ENCODE results near the gene SLC50A1. TPM values are rescaled to one million over a fixed set of nuclear protein-coding genes. Genes with fewer than 3 reads are reported as not detected.

The SLC50A1 gene
- total and polyA plus RNA-seq, 12 donors, result 5.5 to 33.7 (median 8.2) TPM

GRCh38 chr1:155105604-155106011 lies 30.0 kb upstream of the SLC50A1 start:
- Histone ChIP-seq H3K36me3 (no peaks in the 10 kb centered on the region), H3K27me3 (no peaks in the 10 kb centered on the region), H3K4me3 (no peak overlapping the region), H3K9me3 (no peaks in the 10 kb centered on the region), H3K4me1 (peaks cover 0 to 34% (median 16%) of the 10 kb centered on the region in 9 donors), H3K27ac (peak overlapping the region in 1 of 10 donors; percentile 49)
- intact Hi-C loops (cut with DNase I), result no loop called here
- TF ChIP-seq CTCF (IDR thresholded peaks at IDR 0.05), result no peak
- no peak for DNase-seq
- ATAC-seq, result peak; percentile 35 to 74 (median 50)
- 58 to 59% methylated on average over 7 of the region's 7 CpGs for WGBS, 2 donors

GRCh38 chr1:155106862-155107261 lies 28.8 kb upstream of the SLC50A1 start:
- 73 to 80% methylated on average over 6 of the region's 6 CpGs for WGBS, 2 donors
- TF ChIP-seq CTCF (IDR thresholded peaks at IDR 0.05), result no peak
- H3K27ac ChIP-seq, result no peak overlapping the region
- no peak overlapping the region for H3K4me3 ChIP-seq
- ATAC-seq, result no peak
- H3K36me3 ChIP-seq, result no peaks in the 10 kb centered on the region
- H3K27me3 ChIP-seq, result no peaks in the 10 kb centered on the region
- H3K4me1 ChIP-seq, result peaks cover 0 to 28% (median 16%) of the 10 kb centered on the region in 9 donors
- H3K9me3 ChIP-seq, result no peaks in the 10 kb centered on the region
- no peak for DNase-seq
- intact Hi-C loops (cut with DNase I), result no loop called here

- Histone ChIP-seq H3K27me3 (no peaks in the 10 kb centered on the region), H3K36me3 (no peaks in the 10 kb centered on the region), H3K4me1 (peaks cover 0 to 21% (median 16%) of the 10 kb centered on the region in 9 donors), H3K27ac (no peak overlapping the region), H3K4me3 (no peak overlapping the region), H3K9me3 (no peaks in the 10 kb centered on the region)
- intact Hi-C loops (cut with DNase I), result no loop called here
- 78 to 80% methylated on average over 12 of the region's 12 CpGs for WGBS, 2 donors
- ATAC-seq (no peak), DNase-seq (no peak)
- TF ChIP-seq CTCF (IDR thresholded peaks at IDR 0.05), result no peak
Observed at GRCh38 chr1:155107309-155108264, 28.1 kb upstream of the SLC50A1 start.

- Histone ChIP-seq H3K36me3 (no peaks in the 10 kb centered on the region), H3K4me1 (peaks cover 0 to 21% (median 16%) of the 10 kb centered on the region in 9 donors), H3K27me3 (no peaks in the 10 kb centered on the region), H3K4me3 (no peak overlapping the region), H3K27ac (no peak overlapping the region), H3K9me3 (no peaks in the 10 kb centered on the region)
- 86 to 90% methylated on average over 5 of the region's 5 CpGs for WGBS, 2 donors
- TF ChIP-seq CTCF (IDR thresholded peaks at IDR 0.05), result no peak
- no peak for ATAC-seq
- no peak for DNase-seq
- intact Hi-C loops (cut with DNase I), result no loop called here
Observed at GRCh38 chr1:155108296-155108695, 27.4 kb upstream of the SLC50A1 start.
